Measurements from ENCODE around the gene DDX3X. TPM values are rescaled to one million over a fixed set of nuclear protein-coding genes. Genes with fewer than 3 reads are reported as not detected.

The DDX3X gene
- total and polyA plus RNA-seq, 9 of the 15 experiments (the other 6 are each of a cell fraction or from before 2014, with no cell fraction given) = 51.3 to 232 (median 138) TPM

DNA sequence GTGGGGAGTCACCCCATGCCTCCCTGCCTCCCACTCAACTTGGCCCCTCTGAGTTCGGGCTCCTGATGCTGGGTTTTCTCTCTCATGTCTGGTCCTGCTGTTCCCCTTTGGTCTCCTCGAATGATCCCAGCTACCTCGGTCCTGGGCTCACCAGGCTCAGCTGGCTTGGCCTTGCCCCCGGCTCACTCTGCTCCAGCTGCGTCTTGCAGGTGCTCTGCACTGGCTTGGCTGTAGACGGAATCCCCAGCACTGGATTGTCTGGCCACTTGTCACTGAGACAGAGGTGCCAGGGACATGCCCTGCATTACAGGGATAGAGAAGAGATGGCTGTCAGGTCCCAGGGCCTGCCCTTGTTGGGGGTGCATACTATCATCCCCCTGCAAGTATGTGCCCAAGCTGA lies 71.6 kb downstream of the DDX3X start (continued):
- TF ChIP-seq, protein P1, sequence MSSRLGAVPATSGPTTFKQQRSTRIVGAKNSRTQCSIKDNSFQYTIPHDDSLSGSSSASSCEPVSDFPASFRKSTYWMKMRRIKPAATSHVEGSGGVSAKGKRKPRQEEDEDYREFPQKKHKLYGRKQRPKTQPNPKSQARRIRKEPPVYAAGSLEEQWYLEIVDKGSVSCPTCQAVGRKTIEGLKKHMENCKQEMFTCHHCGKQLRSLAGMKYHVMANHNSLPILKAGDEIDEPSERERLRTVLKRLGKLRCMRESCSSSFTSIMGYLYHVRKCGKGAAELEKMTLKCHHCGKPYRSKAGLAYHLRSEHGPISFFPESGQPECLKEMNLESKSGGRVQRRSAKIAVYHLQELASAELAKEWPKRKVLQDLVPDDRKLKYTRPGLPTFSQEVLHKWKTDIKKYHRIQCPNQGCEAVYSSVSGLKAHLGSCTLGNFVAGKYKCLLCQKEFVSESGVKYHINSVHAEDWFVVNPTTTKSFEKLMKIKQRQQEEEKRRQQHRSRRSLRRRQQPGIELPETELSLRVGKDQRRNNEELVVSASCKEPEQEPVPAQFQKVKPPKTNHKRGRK (tag; IDR thresholded peaks at IDR 0.05) = no peak
- no peak for TF ChIP-seq ZNF175 (CRISPR knock-in tag; IDR thresholded peaks at IDR 0.05; ENCODE audit: low read depth)
- TF ChIP-seq SMAD2 (IDR thresholded peaks at IDR 0.05; ENCODE audit: low read depth, low read length) = no peak
- no peak for TF ChIP-seq ZNF311 (CRISPR knock-in tag; IDR thresholded peaks at IDR 0.05)
- TF ChIP-seq HDAC8 (tag; IDR thresholded peaks at IDR 0.05) = no peak
- TF ChIP-seq BHLHE40 (IDR thresholded peaks at IDR 0.05; ENCODE audit: low read length) = no peak
- TF ChIP-seq SETDB1 (IDR thresholded peaks at IDR 0.05; ENCODE audit: low read length) = no peak
- TF ChIP-seq LCOR (CRISPR knock-in tag; IDR thresholded peaks at IDR 0.05) = no peak

DNA sequence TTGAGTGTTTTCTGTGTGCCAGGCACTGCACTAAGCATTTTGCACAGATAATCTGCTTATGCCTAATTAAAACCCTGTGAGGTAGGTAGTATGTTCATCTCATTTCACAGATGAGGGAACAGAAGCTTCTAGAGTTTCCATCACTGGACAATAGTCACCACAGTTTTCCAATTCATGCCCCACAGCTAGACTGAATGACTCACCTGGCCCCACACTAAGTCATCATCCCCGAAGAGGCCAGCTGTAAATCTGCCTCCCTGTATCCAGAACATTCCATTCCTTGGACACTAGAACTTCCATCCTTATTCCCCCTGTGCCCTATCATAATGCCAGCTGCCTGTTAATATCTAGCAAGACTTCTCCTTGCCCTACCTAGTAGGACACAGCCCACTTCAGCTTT lies 72.2 kb downstream of the DDX3X start:
- Histone ChIP-seq H2AFZ (ENCODE audit: low read depth, low read length) (no peak overlapping the region), H3K27me3 (ENCODE audit: control insufficient read depth in 2 of 2, insufficient read depth in 2 of 2, low read length in 2 of 2) (no peaks in the 10 kb centered on the region), H3K9ac (ENCODE audit: insufficient read depth in 1 of 2, low read depth in 2 of 2, low read length in 2 of 2) (no peak overlapping the region), H3K4me1 (replicated peaks in 1 of 2; ENCODE audit: control insufficient read depth in 2 of 2, insufficient read depth in 2 of 2, low read length in 2 of 2) (no peaks in the 10 kb centered on the region; a peak in 1 of 5 replicates), H3K9me1 (ENCODE audit: control insufficient read depth, insufficient read depth, low read length) (no peaks in the 10 kb centered on the region), H3K27ac (ENCODE audit: extremely low read depth, low read depth, low read length) (no peak overlapping the region), H4K20me1 (replicated peaks; ENCODE audit: control insufficient read depth, insufficient read depth, low read length) (no peaks in the 10 kb centered on the region), H3K4me2 (ENCODE audit: insufficient read depth, low read length) (no peak overlapping the region), H3K4me3 (no peak overlapping the region), H3K79me2 (ENCODE audit: control insufficient read depth, insufficient read depth, low read length) (no peaks in the 10 kb centered on the region), H3K9me3 (replicated peaks; ENCODE audit: control insufficient read depth, insufficient read depth, low read depth, low read length) (no peaks in the 10 kb centered on the region), H3K36me3 (ENCODE audit: control insufficient read depth, insufficient read depth, low read length) (no peaks in the 10 kb centered on the region)
- DNase-seq (ENCODE audit: extremely low read depth in 1 of 4, low spot score in 3 of 4) (no peak), FAIRE-seq (no peak), ATAC-seq (no peak)
- CTCF ChIA-PET (ENCODE audit: low intra/inter-chr PET ratio) = no interaction called here
- in situ Hi-C loops (cut with MboI) = no loop called here
- intact Hi-C loops (cut with micrococcal nuclease) = no loop called here
- no TSS peak for BruUV-seq (replicated peaks)
- TF ChIP-seq JUNB (CRISPR knock-in tag; conservative IDR thresholded peaks at IDR 0.05) (no peak), JUN (IDR thresholded peaks at IDR 0.05; ENCODE audit: borderline replicate concordance, low read depth, low read length) (0 out of 2 replicates have a peak, but pooled peaks have one; percentile 8), JUN (CRISPR knock-in tag; IDR thresholded peaks at IDR 0.05; ENCODE audit: borderline replicate concordance) (no peak), FOSL1 (tag; conservative IDR thresholded peaks at IDR 0.05) (peak; percentile 50; the same call in 1 of the 2 replicates), JUND (IDR thresholded peaks at IDR 0.05; ENCODE audit: borderline replicate concordance, low read depth, low read length) (peak; percentile 10; the same call in 1 of the 2 replicates), JUND (tag; IDR thresholded peaks at IDR 0.05; ENCODE audit: borderline replicate concordance, low read depth, low read length) (no peak)
- WGBS (ENCODE audit: insufficient coverage, low coverage, missing lambda C conversion rate) = 0% methylated on average over 1 of the region's 1 CpG
- POLR2A ChIA-PET = no interaction called here
